B cell (primary cell): ENCODE results near the gene ELMO1. TPM values are rescaled to one million over a fixed set of nuclear protein-coding genes. Genes with fewer than 3 reads are reported as not detected.

Source experiments
- ATAC-seq: fragments of 200-7000 bp; cut with Tn5 transposase; one replicate; pipeline ENCODE4 v1.10.0; 2021; ENCODE audit warnings: low read depth, mild to moderate bottlenecking, moderate number of reproducible peaks, moderate library complexity
- CTCF ChIA-PET: fragments of 350-600 bp; sonication (Branson Sonifier 250); formaldehyde crosslinking; loops from one replicate; lab custom pipeline; 2021; ENCODE audit warnings: antibody characterized with exemption, inconsistent platforms; lab: Charles Lee
- POLR2A ChIA-PET: fragments of 350-600 bp; sonication (Branson Sonifier 250); formaldehyde crosslinking; loops from one replicate; lab custom pipeline; 2021; ENCODE audit warnings: antibody characterized with exemption; lab: Charles Lee
- DNase-seq: peaks from one replicate; pipeline ENCODE4 v3.0.0; 2013
- H2AFZ ChIP-seq: 2 replicates; pipeline ENCODE4 v1.6.1; 2012; ENCODE audit warnings: mild to moderate bottlenecking, low read depth, low read length; ENCODE audit not compliant: insufficient read depth, poor library complexity, severe bottlenecking
- H3K27ac ChIP-seq, 2 donors: 1 replicate in 1 of 2; 2 replicates in 1 of 2; pipeline ENCODE4 v1.5.1; 2012 to 2013; ENCODE audit warnings: low read length in 2 of 2, mild to moderate bottlenecking in 2 of 2, moderate library complexity in 1 of 2
- H3K27me3 ChIP-seq, 4 experiments: fragments of 200-600 bp in 1 of 4; sonication (generic) in 1 of 4; replicated peaks in 1 of 4; 1 replicate in 2 of 4; 2 replicates in 2 of 4; pipeline versions ENCODE4 v1.6.1 to v1.7.0; 2013 to 2016; ENCODE audit warnings: low read length in 3 of 4, mild to moderate bottlenecking in 2 of 4, mixed read lengths in 1 of 4, moderate library complexity in 1 of 4; ENCODE audit not compliant: insufficient read depth in 4 of 4, control insufficient read depth in 3 of 4; ENCODE audit errors: control extremely low read depth in 1 of 4
- H3K36me3 ChIP-seq, 2 experiments: replicated peaks in 1 of 2; 1 replicate in 1 of 2; 2 replicates in 1 of 2; pipeline versions ENCODE4 v1.6.1 to v1.7.1; 2013; ENCODE audit warnings: low read length in 1 of 2; ENCODE audit not compliant: insufficient read depth in 2 of 2, control insufficient read depth in 1 of 2; ENCODE audit errors: control extremely low read depth in 1 of 2, extremely low read depth in 1 of 2
- H3K4me1 ChIP-seq, 2 donors: fragments of 200-600 bp in 1 of 2; sonication (generic) in 1 of 2; 1 replicate in 1 of 2; 2 replicates in 1 of 2; pipeline versions ENCODE4 v1.5.1 to v1.6.1; 2013 to 2017; ENCODE audit warnings: low read length in 2 of 2; ENCODE audit not compliant: control insufficient read depth in 2 of 2, insufficient read depth in 2 of 2
- H3K4me2 ChIP-seq: replicated peaks from 2 replicates; pipeline ENCODE3; 2012; ENCODE audit warnings: mild to moderate bottlenecking, low read depth, low read length; ENCODE audit not compliant: poor library complexity, severe bottlenecking
- H3K4me3 ChIP-seq, 5 experiments: fragments of 200-600 bp in 1 of 5; sonication (generic) in 1 of 5; 1 replicate in 3 of 5; 2 replicates in 2 of 5; pipeline versions ENCODE4 v1.5.1 to v1.7.0; 2011 to 2016; ENCODE audit warnings: low read length in 4 of 5, mild to moderate bottlenecking in 4 of 5, low read depth in 2 of 5, control low read depth in 1 of 5, moderate library complexity in 1 of 5; ENCODE audit not compliant: insufficient read depth in 1 of 5; ENCODE audit errors: control extremely low read depth in 1 of 5, extremely low read depth in 1 of 5
- H3K79me2 ChIP-seq: fragments of 200-600 bp; sonication (generic); one replicate; pipeline ENCODE4 v1.6.0; 2016; ENCODE audit warnings: low read length; ENCODE audit not compliant: control insufficient read depth, insufficient read depth
- H3K9ac ChIP-seq: fragments of 200-600 bp; sonication (generic); 2 replicates; pipeline ENCODE4 v1.6.1; 2017; ENCODE audit warnings: mild to moderate bottlenecking, low read length, moderate library complexity
- H3K9me3 ChIP-seq, 3 donors: one replicate each; pipeline versions ENCODE4 v1.6.1 to v1.7.1; 2013; ENCODE audit warnings: low read length in 2 of 3; ENCODE audit not compliant: control insufficient read depth in 2 of 3, insufficient read depth in 1 of 3; ENCODE audit errors: control extremely low read depth in 1 of 3
- H4K20me1 ChIP-seq: 2 replicates; pipeline ENCODE4 v1.6.0; 2012; ENCODE audit warnings: mild to moderate bottlenecking, low read length; ENCODE audit not compliant: insufficient read depth, control insufficient read depth, poor library complexity, severe bottlenecking
- H3K27ac Mint-ChIP-seq: one replicate; pipeline ENCODE4 v1.8.0; 2021; ENCODE audit warnings: mixed read lengths
- H3K27me3 Mint-ChIP-seq: one replicate; pipeline ENCODE4 v1.8.0; 2021; ENCODE audit warnings: mixed read lengths
- H3K4me1 Mint-ChIP-seq: one replicate; pipeline ENCODE4 v1.8.0; 2021; ENCODE audit warnings: mixed read lengths
- H3K4me3 Mint-ChIP-seq: one replicate; pipeline ENCODE4 v1.8.0; 2021; ENCODE audit warnings: mixed read lengths
- H3K9me3 Mint-ChIP-seq: one replicate; pipeline ENCODE4 v1.8.0; 2022; ENCODE audit warnings: mixed read lengths; ENCODE audit not compliant: insufficient read depth
- CTCF ChIP-seq: fragments of 200-600 bp; IDR thresholded peaks from one replicate; pipeline ENCODE4 v1.8.0; 2022; ENCODE audit warnings: antibody characterized with exemption, mild to moderate bottlenecking
- EZH2 ChIP-seq: IDR thresholded peaks from 2 replicates; pipeline ENCODE4 v1.6.1; 2012; ENCODE audit warnings: borderline replicate concordance, low read depth, mild to moderate bottlenecking, moderate library complexity, low read length; ENCODE audit not compliant: insufficient read depth, poor library complexity, severe bottlenecking
- WGBS: methylation state at CpG from one replicate; pipeline ENCODE4 v1.1.5; 2013; ENCODE audit warnings: missing lambda C conversion rate; ENCODE audit not compliant: insufficient coverage; 5-methylcytosine and 5-hydroxymethylcytosine counted together
- intact Hi-C: fragments of 100-400 bp; cut with micrococcal nuclease; formaldehyde crosslinking; loops from one replicate; pipeline ENCODE4 v1.10.0; 2022
- polyA plus RNA-seq: library from polyadenylated mRNA; depleted of rRNA; stranded (reverse); fragments of >200 nt; gene quantifications from 2 replicates; pipeline ENCODE4 v1.2.3, GENCODE V29; 2012
- total RNA-seq, 2 donors: library from RNA; stranded (reverse); fragments of 120-200 nt in 1 of 2; gene quantifications; 1 replicate in 1 of 2; 2 replicates in 1 of 2; pipeline versions ENCODE4 v1.2.3 to v1.2.4, GENCODE V29; 2013 to 2022

Gene ELMO1
- total and polyA plus RNA-seq, 2 donors (not counting 1 experiment from before 2014, with no cell fraction given), result 44.7 to 177 TPM

- Histone ChIP-seq H3K4me3 (no peak overlapping the region), H3K27ac (no peak overlapping the region), H3K9me3 (no peaks in the 10 kb centered on the region), H3K4me1 (peaks cover 3% of the 10 kb centered on the region in 2 donors), H3K27me3 (no peaks in the 10 kb centered on the region), H3K36me3 (peaks cover 0 to 2% of the 10 kb centered on the region in 2 experiments), H3K9ac (no peak overlapping the region), H4K20me1 (peaks cover 62% of the 10 kb centered on the region), H3K79me2 (peaks cover 82% of the 10 kb centered on the region), H2AFZ (no peak overlapping the region), H3K4me2 (no peak overlapping the region)
- DNase-seq (no peak), ATAC-seq (no peak)
- H3K27me3 Mint-ChIP-seq, result no peaks in the 10 kb centered on the region
- WGBS, result 100% methylated on average over 1 of the region's 1 CpG
- H3K9me3 Mint-ChIP-seq, result no peaks in the 10 kb centered on the region
- intact Hi-C loops, result no loop called here
- TF ChIP-seq EZH2, result no peak
- no peak for TF ChIP-seq CTCF
- ChIA-PET POLR2A (no interaction called here), CTCF (interaction anchor here (1.4 kb wide), 1 partner anchor 15 kb away, joined by 4 read pairs; no protein-coding TSS in a partner anchor)
- no peak overlapping the region for H3K27ac Mint-ChIP-seq
- no peak overlapping the region for H3K4me3 Mint-ChIP-seq
- H3K4me1 Mint-ChIP-seq, result peaks cover 23% of the 10 kb centered on the region
Measured at GRCh38 chr7:37368540-37368939, 80.1 kb downstream of the ELMO1 start.

GRCh38 chr7:37367010-37367409 lies 81.7 kb downstream of the ELMO1 start:
- H2AFZ ChIP-seq, result no peak overlapping the region
- H3K27me3 Mint-ChIP-seq, result no peaks in the 10 kb centered on the region
- peaks cover 0 to 2% of the 10 kb centered on the region in 2 experiments for H3K36me3 ChIP-seq
- H3K9ac ChIP-seq, result no peak overlapping the region
- no peak overlapping the region for H3K27ac ChIP-seq
- ATAC-seq, result no peak
- H3K4me3 ChIP-seq, result no peak overlapping the region
- ChIA-PET CTCF (no interaction called here), POLR2A (no interaction called here)
- no peaks in the 10 kb centered on the region for H3K9me3 ChIP-seq
- H3K27ac Mint-ChIP-seq, result no peak overlapping the region
- DNase-seq, result no peak
- intact Hi-C loops, result no loop called here
- H3K27me3 ChIP-seq, result no peaks in the 10 kb centered on the region
- peaks cover 83% of the 10 kb centered on the region for H3K79me2 ChIP-seq
- 100% methylated on average over 1 of the region's 3 CpGs for WGBS
- H3K4me1 ChIP-seq, result peaks cover 3% of the 10 kb centered on the region in 2 donors
- peaks cover 65% of the 10 kb centered on the region for H4K20me1 ChIP-seq
- no peak overlapping the region for H3K4me3 Mint-ChIP-seq
- TF ChIP-seq EZH2, result no peak
- TF ChIP-seq CTCF, result no peak
- no peaks in the 10 kb centered on the region for H3K9me3 Mint-ChIP-seq
- no peak overlapping the region for H3K4me2 ChIP-seq
- H3K4me1 Mint-ChIP-seq, result peaks cover 29% of the 10 kb centered on the region
